ENCODE measurements around the gene DNAAF3.
A peak's percentile ranks its signal among the peaks of the same experiment; 100 is the strongest.

DNAAF3 gene

DNA sequence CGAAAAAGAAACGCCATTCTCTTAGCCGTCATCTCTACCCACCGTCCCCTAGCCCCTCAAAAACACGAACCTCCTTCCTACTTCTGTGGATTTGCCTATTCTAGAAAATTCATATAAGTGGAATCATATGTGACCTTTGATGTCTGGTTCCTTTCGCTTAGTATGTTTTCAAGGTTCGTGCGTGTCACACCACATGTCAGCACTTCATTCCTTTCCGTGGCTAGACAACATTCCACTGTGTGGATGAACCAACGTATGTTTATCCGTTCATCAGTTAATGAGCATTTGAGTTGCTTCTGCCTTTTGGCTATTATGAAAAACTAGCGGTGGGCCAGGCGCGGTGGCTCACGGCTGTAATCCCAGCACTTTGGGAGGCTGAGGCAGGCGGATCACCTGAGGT lies 35.0 kb downstream of the DNAAF3 start:
- DNase-seq, result no peak
- TF ChIP-seq POLR2A (IDR thresholded peaks at IDR 0.05; ENCODE audit: low read length) (no peak), GATA1 (IDR thresholded peaks at IDR 0.05; ENCODE audit: low read depth, low read length) (no peak)

DNA sequence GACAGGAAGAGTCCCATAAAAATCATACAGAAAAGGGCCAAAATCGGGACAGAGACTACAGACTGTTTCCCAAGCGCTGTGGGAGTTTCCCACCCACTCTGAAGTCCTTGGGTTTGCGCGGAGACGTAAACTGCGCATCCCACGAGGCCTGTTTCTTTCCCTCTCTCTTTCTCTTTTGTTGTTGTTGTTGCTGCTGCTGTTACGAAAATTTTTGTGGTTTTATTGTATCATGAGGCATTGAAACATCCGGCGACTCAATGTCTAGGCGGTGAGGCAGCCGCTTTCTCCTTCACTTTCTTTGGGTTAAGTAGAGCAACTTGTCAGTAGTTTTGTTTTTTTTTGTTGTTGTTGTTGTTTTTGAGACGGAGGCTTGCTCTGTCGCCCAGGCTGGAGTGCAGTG lies 47.4 kb downstream of the DNAAF3 start:
- no peak for DNase-seq
- TF ChIP-seq POLR2A (IDR thresholded peaks at IDR 0.05; ENCODE audit: low read length) (no peak), GATA1 (IDR thresholded peaks at IDR 0.05; ENCODE audit: low read depth, low read length) (no peak)

DNA sequence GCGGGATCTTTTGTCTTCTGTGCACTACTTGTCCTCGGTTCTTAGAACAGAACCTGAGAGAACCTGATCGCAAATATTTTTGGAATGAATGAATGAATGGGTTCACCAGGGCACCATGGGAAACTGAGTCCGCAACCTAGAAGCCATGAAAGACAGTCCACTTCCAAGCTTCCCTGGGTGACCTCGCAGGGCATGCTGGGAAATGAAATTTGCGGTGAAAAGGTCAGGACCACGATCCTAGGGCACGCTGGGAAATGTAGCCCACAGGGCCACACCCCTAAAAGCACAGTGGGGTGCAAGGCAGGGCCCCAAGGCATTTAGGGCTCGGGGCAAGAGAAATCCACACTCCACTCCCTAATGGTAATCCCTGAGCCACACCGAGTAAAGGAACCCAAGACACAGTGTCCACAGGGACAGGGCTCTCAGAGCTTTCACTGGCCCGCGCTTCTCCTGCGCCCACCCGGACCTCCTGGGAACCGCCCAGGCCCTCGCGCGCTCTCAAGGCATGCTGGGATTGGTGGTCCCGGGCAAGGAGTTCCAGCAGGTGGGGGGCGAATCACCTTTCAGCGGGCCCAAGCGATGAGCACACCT lies 47.9 kb downstream of the DNAAF3 start:
- peak; percentile 46 to 50 for DNase-seq

DNA sequence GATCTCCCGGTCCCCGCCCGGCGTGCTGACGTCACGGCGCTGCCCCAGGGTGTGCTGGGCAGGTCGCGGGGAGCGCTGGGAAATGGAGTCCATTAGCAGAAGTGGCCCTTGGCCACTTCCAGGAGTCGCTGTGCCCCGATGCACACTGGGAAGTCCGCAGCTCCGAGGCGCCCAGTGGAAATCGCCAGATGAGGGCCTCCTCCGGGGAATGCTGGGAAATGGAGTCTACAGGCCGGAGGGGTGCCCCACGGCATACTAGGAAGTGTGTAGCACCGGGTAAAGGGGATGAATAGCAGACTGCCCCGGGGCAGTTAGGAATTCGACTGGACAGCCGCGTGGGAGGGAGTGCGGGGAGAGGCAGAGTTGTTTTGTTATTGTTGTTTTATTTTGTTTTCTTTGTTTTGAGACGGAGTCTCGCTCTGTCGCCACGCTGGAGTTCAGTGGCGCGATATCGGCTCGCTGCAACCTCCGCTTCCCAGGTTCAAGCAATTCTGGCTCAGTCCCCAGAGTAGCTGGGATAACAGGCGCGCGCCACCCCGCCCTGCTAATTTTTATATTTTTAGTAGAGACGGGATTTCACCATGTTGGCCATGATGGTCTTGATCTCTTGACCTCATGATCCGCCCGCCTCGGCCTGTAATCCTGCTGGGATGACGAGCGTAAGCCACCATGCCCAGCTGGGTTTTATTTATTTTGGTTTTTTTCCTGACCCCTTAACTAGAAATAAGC lies 48.6 kb downstream of the DNAAF3 start:
- DNase-seq, result peak; percentile 99
- TF ChIP-seq POLR2A (IDR thresholded peaks at IDR 0.05; ENCODE audit: low read length) (peak; percentile 50), GATA1 (IDR thresholded peaks at IDR 0.05; ENCODE audit: low read depth, low read length) (no peak)

More for the DNA sequence above, 47.9 kb downstream of the DNAAF3 start:
- TF ChIP-seq GATA1 (IDR thresholded peaks at IDR 0.05; ENCODE audit: low read depth, low read length) (no peak), POLR2A (IDR thresholded peaks at IDR 0.05; ENCODE audit: low read length) (no peak)

DNA sequence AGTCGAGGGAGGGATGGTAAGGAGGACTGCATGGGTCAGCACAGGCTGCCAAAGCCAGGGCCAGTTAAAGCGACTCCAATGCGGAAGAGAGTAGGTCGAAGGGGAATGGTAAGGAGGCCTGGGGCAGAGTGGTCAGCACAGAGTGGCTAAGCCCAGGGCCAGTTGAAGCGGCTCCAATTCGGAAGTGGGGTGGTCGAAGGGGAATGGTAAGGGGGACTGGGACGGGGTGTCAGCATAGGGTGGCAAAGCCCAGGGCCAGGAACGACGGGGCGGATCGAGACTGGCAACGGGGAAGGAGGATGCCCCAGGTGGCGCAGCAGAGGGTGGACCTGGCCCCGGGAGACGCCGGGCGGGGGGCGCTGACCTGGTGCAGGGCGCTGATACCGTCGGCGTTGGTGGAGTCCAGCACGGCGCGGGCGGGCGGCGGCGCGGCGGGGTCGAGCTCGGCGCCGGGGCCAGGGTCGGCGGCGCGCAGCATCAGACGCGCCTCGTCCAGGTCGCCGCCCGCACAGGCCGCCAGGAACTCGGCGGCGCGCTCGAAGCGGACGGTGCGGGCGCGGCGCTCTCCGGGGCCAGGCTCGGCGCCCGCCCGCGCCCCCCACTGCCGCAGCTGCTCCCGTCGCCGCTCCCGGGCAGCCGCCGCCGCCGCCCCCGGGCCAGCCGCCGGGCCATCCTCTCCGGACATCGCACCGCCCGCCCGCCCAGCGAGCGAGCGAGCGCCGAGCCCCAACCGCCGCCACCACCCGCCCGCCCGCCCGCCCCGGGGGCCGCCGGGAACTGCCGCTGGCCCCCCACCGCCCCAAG lies 49.4 kb downstream of the DNAAF3 start, which contains the start of gene PPP1R12C:
Gene PPP1R12C, minus strand, starts transcription at position 779 of the 804 bp plus-strand sequence. Its CDS starts 94 bp downstream, at position 685.
- DNase-seq, result peak; percentile 76 to 81
- TF ChIP-seq POLR2A (IDR thresholded peaks at IDR 0.05; ENCODE audit: low read length), result no peak
- TF ChIP-seq GATA1 (IDR thresholded peaks at IDR 0.05; ENCODE audit: low read depth, low read length), result no peak

DNA sequence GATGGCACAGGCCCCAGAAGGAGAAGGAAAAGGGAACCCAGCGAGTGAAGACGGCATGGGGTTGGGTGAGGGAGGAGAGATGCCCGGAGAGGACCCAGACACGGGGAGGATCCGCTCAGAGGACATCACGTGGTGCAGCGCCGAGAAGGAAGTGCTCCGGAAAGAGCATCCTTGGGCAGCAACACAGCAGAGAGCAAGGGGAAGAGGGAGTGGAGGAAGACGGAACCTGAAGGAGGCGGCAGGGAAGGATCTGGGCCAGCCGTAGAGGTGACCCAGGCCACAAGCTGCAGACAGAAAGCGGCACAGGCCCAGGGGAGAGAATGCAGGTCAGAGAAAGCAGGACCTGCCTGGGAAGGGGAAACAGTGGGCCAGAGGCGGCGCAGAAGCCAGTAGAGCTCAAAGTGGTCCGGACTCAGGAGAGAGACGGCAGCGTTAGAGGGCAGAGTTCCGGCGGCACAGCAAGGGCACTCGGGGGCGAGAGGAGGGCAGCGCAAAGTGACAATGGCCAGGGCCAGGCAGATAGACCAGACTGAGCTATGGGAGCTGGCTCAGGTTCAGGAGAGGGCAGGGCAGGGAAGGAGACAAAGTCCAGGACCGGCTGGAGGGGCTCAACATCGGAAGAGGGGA lies 50.1 kb downstream of the DNAAF3 start:
- DNase-seq, result peak; percentile 50 to 71
- TF ChIP-seq GATA1 (IDR thresholded peaks at IDR 0.05; ENCODE audit: low read depth, low read length) (no peak), POLR2A (IDR thresholded peaks at IDR 0.05; ENCODE audit: low read length) (no peak)

DNA sequence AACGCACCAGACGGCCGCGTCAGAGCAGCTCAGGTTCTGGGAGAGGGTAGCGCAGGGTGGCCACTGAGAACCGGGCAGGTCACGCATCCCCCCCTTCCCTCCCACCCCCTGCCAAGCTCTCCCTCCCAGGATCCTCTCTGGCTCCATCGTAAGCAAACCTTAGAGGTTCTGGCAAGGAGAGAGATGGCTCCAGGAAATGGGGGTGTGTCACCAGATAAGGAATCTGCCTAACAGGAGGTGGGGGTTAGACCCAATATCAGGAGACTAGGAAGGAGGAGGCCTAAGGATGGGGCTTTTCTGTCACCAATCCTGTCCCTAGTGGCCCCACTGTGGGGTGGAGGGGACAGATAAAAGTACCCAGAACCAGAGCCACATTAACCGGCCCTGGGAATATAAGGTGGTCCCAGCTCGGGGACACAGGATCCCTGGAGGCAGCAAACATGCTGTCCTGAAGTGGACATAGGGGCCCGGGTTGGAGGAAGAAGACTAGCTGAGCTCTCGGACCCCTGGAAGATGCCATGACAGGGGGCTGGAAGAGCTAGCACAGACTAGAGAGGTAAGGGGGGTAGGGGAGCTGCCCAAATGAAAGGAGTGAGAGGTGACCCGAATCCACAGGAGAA lies 50.9 kb downstream of the DNAAF3 start:
- peak; percentile 30 to 43 for DNase-seq
- TF ChIP-seq POLR2A (IDR thresholded peaks at IDR 0.05; ENCODE audit: low read length), result no peak
- TF ChIP-seq GATA1 (IDR thresholded peaks at IDR 0.05; ENCODE audit: low read depth, low read length), result no peak

DNA sequence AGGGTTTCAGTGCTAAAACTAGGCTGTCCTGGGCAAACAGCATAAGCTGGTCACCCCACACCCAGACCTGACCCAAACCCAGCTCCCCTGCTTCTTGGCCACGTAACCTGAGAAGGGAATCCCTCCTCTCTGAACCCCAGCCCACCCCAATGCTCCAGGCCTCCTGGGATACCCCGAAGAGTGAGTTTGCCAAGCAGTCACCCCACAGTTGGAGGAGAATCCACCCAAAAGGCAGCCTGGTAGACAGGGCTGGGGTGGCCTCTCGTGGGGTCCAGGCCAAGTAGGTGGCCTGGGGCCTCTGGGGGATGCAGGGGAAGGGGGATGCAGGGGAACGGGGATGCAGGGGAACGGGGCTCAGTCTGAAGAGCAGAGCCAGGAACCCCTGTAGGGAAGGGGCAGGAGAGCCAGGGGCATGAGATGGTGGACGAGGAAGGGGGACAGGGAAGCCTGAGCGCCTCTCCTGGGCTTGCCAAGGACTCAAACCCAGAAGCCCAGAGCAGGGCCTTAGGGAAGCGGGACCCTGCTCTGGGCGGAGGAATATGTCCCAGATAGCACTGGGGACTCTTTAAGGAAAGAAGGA lies 51.8 kb downstream of the DNAAF3 start:
- no peak for DNase-seq
- TF ChIP-seq GATA1 (IDR thresholded peaks at IDR 0.05; ENCODE audit: low read depth, low read length) (no peak), POLR2A (IDR thresholded peaks at IDR 0.05; ENCODE audit: low read length) (no peak)

DNA sequence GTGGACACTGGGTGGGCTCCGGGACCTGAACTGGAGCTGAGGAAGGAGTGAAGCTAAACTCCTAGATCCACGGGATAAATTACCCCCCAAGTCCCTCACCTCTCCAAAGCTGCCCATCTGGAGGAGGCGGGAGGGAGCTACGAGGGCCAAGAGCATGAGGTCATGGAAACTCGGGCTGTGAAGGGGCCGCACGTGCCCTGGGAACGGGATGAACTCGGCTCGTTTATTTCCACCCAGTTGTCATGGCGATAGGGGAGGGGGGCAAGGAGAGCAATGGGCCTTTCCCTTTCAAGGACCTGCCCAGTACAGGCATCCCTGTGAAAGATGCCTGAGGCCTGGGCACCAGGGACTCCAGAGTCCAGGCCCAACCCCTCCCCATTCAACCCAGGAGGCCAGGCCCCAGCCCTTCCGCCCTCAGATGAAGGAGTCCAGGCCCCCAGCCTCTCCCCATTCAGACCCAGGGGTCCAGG lies 52.8 kb downstream of the DNAAF3 start:
- TF ChIP-seq GATA1 (IDR thresholded peaks at IDR 0.05; ENCODE audit: low read depth, low read length), result no peak
- no peak for TF ChIP-seq POLR2A (IDR thresholded peaks at IDR 0.05; ENCODE audit: low read length)
- DNase-seq, result peak in 1 of 2 experiments; percentile 33

DNA sequence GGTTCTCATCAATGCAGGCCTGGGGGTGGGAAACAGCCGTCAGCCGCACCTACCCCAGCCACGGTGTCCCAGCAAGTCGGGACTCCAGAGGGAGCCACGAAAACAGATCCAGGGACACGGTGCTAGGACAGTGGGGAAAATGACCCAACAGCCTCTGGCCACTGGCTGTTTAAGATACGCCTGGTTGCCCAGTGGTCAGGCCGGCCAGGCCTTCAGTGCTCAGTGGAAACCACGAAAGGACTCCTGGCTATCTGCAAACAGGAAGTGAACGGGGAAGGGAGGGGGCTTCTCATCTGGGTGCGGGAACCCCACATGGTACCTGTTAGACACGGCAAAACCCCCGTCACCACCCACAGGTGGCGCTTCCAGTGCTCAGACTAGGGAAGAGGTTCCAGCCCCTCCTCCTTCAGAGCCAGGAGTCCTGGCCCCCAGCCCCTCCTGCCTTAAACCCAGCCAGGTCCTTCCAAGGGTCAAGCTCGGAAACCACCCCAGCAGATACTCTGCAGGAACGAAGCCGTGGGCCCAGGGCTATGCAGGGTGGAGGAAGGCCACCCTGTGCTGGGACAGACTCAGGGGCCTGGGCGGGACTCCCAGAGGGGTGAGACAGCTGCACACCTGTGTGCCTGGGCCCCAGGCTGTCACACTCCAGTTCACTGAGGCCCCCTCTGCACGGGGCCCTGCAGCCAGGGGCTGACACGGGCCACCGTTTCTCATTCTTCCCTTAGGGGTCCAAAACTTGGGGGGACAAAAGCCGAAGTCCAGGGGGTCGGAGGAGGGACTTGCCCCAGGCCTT lies 53.4 kb downstream of the DNAAF3 start:
- TF ChIP-seq GATA1 (IDR thresholded peaks at IDR 0.05; ENCODE audit: low read depth, low read length), result no peak
- TF ChIP-seq POLR2A (IDR thresholded peaks at IDR 0.05; ENCODE audit: low read length), result no peak
- no peak for DNase-seq

DNA sequence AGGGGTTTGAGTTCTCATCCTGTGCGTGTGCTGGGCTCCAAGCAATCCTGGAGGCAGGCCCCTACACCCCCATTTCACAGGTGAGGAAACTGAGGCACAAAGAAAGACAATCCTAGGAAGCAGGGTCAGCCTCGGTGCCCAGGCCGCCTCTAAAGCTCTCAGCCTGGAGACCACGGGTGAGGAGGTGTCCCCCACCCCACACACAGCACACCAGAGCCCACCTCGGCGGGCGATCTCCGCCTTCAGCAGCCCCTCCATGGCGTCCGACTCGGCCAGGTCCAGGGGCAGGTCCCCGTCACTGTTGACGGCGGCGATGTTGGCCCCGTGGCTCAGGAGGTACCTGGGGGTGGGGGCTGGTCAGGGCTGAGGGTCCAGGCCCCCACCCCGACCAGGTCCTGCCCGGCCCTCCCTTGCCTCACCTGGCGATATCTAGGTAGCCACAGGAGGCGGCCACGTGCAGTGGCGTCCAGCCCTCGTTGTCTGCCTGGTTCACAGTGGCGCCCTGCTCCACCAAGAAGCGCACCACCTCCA lies 54.1 kb downstream of the DNAAF3 start:
- TF ChIP-seq GATA1 (IDR thresholded peaks at IDR 0.05; ENCODE audit: low read depth, low read length) (no peak), POLR2A (IDR thresholded peaks at IDR 0.05; ENCODE audit: low read length) (no peak)
- no peak for DNase-seq

DNA sequence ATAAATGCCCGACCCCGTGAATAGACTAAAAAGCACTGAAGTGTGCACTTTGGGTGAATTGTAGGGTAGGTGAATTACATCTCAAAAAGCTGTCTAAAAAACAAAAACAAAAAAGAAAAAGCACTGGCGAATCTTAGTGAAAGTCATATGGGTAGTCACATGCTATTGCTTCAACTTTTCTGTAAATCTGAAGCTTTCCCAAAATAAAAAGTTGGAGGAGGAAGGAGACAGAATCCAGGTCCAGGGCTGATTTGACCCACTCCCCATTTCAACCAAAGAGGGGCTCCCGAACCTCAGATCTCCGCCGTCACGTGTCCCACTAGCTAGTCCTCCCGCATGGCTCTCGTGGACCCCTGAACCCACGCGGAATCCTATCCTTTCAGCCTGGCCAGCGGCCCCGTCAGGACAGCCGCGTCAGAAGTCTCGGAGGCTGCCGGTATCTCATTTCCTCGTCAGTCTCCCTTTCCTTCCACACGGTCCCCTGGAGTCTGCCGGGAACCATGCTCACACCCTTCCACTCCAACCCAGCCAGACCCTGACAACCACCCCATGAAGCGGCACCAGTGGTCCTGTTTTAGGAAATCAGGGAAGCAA lies 55.1 kb downstream of the DNAAF3 start:
- TF ChIP-seq POLR2A (IDR thresholded peaks at IDR 0.05; ENCODE audit: low read length) (no peak), GATA1 (IDR thresholded peaks at IDR 0.05; ENCODE audit: low read depth, low read length) (no peak)
- DNase-seq, result no peak

All from erythroblast (primary cell).